ENCODE measurements around the gene CRB3. TPM values are rescaled to one million over a fixed set of nuclear protein-coding genes. Genes with fewer than 3 reads are reported as not detected.

The CRB3 gene, protein sequence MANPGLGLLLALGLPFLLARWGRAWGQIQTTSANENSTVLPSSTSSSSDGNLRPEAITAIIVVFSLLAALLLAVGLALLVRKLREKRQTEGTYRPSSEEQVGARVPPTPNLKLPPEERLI
- total RNA-seq (1.1 TPM), polyA plus RNA-seq (7.0 TPM)
- long read RNA-seq, donor 1: 0 reads
- long read RNA-seq, donor 2, partial matches to known transcripts: 0 of 1 reads
- long read RNA-seq, donor 2, other reads (novel, unspliced or antisense): 0 of 1 reads
- long read RNA-seq, donor 3, partial matches to known transcripts: 0 of 1 reads
- long read RNA-seq, donor 3, other reads (novel, unspliced or antisense): 0 of 1 reads
- long read RNA-seq, donor 4, partial matches to known transcripts: 0 of 1 reads
- long read RNA-seq, donor 4, other reads (novel, unspliced or antisense): 0 of 1 reads
- long read RNA-seq, donor 5, partial matches to known transcripts: 0 of 6 reads
- long read RNA-seq, donor 5, other reads (novel, unspliced or antisense): 0 of 6 reads
- long read RNA-seq, donor 6: 0 reads
- long read RNA-seq, donor 7: 0 reads
- long read RNA-seq, donor 8: 0 reads
- long read RNA-seq, donor 9: 0 reads
- long read RNA-seq, donor 10, partial matches to known transcripts: 0 of 3 reads
- long read RNA-seq, donor 10, other reads (novel, unspliced or antisense): 0 of 3 reads

DNA sequence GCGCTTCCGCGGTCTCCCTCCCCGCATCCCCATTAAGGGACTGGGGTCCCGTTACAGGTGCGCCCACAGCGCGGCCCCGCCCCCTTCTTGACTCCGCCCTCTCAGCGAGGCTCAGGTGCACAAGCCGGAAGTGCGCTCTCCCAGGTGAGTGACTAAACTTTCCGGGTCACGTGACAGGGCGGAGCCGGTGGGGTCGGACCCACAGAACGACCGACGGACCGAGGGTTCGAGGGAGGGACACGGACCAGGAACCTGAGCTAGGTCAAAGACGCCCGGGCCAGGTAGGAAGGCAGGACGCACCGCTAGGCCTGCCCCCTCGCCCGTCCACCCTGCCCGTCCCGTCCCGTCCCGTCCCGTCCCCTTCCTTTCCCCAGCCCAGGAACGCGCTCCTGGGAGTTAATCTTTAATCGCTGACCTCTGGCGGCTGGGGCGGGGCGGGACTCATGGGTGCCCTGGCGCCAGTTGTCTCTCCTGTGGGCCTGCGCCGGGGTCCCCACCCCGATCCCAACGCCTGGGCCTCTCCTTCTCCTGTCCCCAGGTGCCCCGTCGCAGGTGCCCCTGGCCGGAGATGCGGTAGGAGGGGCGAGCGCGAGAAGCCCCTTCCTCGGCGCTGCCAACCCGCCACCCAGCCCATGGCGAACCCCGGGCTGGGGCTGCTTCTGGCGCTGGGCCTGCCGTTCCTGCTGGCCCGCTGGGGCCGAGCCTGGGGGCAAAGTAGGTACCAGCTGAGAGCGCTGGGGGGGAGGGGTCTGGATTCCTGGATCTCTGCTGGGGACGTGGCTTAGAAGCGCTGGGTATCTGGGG lies at the start of gene CRB3:
Gene CRB3 (plus strand): TSS at position 202 of the 804 bp plus-strand sequence. CDS start 431 bp downstream, at position 633.
- Histone ChIP-seq H3K4me1 (ENCODE audit: control insufficient read depth in 2 of 2, insufficient read depth in 2 of 2, low read length in 2 of 2) (peaks cover 0 to 14% of the 10 kb centered on the region in 2 donors), H3K36me3 (ENCODE audit: control insufficient read depth in 2 of 2, insufficient read depth in 2 of 2, low read length in 1 of 2) (peaks cover 0 to 9% of the 10 kb centered on the region in 2 donors), H3K27me3 (ENCODE audit: control insufficient read depth in 2 of 2, insufficient read depth in 1 of 2, low read length in 1 of 2) (peaks cover 6 to 38% of the 10 kb centered on the region in 2 donors), H3K4me3 (ENCODE audit: low read length in 2 of 2) (no peak within 1 kb of the TSS), H3K27ac (ENCODE audit: low read depth in 1 of 2, low read length in 1 of 2) (no peak within 1 kb of the TSS), H3K9me3 (ENCODE audit: control insufficient read depth in 2 of 2, insufficient read depth in 1 of 2, low read length in 1 of 2) (peaks cover 0 to 8% of the 10 kb centered on the region in 2 donors)
- DNase-seq (ENCODE audit: low read depth in 6 of 9, low spot score in 9 of 9): no peak
- 16% methylated on average over 65 of the region's 65 CpGs for WGBS

GRCh38 chr19:6414793-6415590 lies 49.1 kb upstream of the CRB3 start:
- Histone ChIP-seq H3K36me3 (ENCODE audit: control insufficient read depth in 2 of 2, insufficient read depth in 2 of 2, low read length in 1 of 2) (peaks cover 61 to 66% of the 10 kb centered on the region in 2 donors), H3K4me3 (ENCODE audit: low read length in 2 of 2) (no peak overlapping the region), H3K9me3 (ENCODE audit: control insufficient read depth in 2 of 2, insufficient read depth in 1 of 2, low read length in 1 of 2) (peaks cover 0 to 4% of the 10 kb centered on the region in 2 donors), H3K27me3 (ENCODE audit: control insufficient read depth in 2 of 2, insufficient read depth in 1 of 2, low read length in 1 of 2) (no peaks in the 10 kb centered on the region), H3K4me1 (ENCODE audit: control insufficient read depth in 2 of 2, insufficient read depth in 2 of 2, low read length in 2 of 2) (peaks cover 0 to 9% of the 10 kb centered on the region in 2 donors), H3K27ac (ENCODE audit: low read depth in 1 of 2, low read length in 1 of 2) (no peak overlapping the region)
- no peak for DNase-seq (ENCODE audit: low read depth in 6 of 9, low spot score in 9 of 9)
- WGBS: 97% methylated on average over 47 of the region's 47 CpGs

DNA sequence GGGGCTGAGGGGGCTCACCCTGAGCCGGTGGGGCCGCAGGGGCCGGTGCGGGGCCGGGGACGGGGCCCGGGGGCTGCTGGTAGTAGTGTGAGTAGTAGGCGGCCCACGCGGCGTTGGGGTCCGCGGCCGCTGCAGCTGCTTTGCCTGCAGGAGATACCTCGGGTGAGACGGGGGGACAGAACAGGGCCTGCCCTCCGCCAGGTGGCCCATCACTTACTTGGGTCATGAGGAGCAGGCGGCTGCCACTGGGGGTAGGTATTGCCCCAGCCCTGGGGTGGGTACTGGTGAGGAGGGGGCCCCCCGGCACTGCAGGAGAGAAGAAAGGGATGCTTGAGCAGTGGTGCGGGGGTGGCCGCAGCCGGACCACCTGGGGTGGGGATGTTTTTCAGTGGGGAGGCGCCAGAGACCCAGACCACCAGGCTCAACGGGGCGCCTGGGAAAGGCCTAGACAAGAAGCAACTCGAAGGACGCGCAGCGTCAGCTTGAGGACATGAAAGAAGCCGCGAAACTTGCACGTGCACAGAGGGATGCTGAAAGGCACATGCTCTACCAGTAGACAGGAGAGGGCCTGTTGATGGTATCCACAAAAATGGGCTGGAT lies 48.4 kb upstream of the CRB3 start:
- H3K4me1 ChIP-seq (ENCODE audit: control insufficient read depth in 2 of 2, insufficient read depth in 2 of 2, low read length in 2 of 2): peaks cover 0 to 9% of the 10 kb centered on the region in 2 donors
- H3K27ac ChIP-seq (ENCODE audit: low read depth in 1 of 2, low read length in 1 of 2): no peak overlapping the region
- no peak overlapping the region for H3K4me3 ChIP-seq (ENCODE audit: low read length in 2 of 2)
- peaks cover 68 to 73% of the 10 kb centered on the region in 2 donors for H3K36me3 ChIP-seq (ENCODE audit: control insufficient read depth in 2 of 2, insufficient read depth in 2 of 2, low read length in 1 of 2)
- no peaks in the 10 kb centered on the region for H3K27me3 ChIP-seq (ENCODE audit: control insufficient read depth in 2 of 2, insufficient read depth in 1 of 2, low read length in 1 of 2)
- WGBS: 96% methylated on average over 32 of the region's 32 CpGs
- DNase-seq (ENCODE audit: low read depth in 6 of 9, low spot score in 9 of 9): no peak
- peaks cover 0 to 4% of the 10 kb centered on the region in 2 donors for H3K9me3 ChIP-seq (ENCODE audit: control insufficient read depth in 2 of 2, insufficient read depth in 1 of 2, low read length in 1 of 2)

DNA sequence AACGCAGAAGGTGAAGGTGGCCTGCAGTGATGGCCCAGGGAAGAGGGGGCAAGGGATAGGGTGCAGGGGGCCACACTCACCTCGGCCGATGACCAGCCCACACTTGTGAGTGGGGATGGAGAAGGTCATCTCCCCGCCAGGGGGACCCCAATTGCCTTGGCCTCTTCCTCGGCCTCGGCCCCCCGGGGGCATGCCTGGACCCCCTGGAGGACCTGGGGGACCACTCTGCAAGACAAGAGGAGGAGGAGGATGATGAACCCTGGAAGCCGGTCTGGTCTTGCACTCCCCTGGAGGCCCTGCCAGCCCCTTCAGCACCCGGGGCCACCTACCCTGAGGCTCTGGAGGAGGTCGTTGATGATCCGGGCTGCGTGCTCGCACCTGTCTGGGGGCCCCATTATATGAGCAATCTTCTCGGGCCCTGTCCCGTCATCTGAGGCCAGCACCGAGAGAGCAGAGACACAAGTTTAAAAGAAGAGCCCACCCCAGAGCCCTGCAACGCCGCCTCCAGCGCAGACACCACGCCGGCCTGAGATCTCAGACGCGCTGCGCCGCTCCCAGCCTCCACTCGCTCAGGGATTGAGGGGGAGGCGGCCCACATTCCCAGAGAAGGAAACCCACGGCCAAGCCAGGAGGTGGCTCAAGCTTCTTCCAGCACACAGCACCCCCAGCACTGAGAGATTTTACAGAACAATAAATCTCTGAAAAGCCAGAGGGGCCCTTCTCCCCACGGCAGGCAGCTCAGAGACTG lies 47.2 kb upstream of the CRB3 start:
- peaks cover 80 to 85% of the 10 kb centered on the region in 2 donors for H3K36me3 ChIP-seq (ENCODE audit: control insufficient read depth in 2 of 2, insufficient read depth in 2 of 2, low read length in 1 of 2)
- WGBS: 98% methylated on average over 29 of the region's 29 CpGs
- H3K27me3 ChIP-seq (ENCODE audit: control insufficient read depth in 2 of 2, insufficient read depth in 1 of 2, low read length in 1 of 2): no peaks in the 10 kb centered on the region
- no peak for DNase-seq (ENCODE audit: low read depth in 6 of 9, low spot score in 9 of 9)
- no peak overlapping the region for H3K27ac ChIP-seq (ENCODE audit: low read depth in 1 of 2, low read length in 1 of 2)
- no peak overlapping the region for H3K4me3 ChIP-seq (ENCODE audit: low read length in 2 of 2)
- H3K9me3 ChIP-seq (ENCODE audit: control insufficient read depth in 2 of 2, insufficient read depth in 1 of 2, low read length in 1 of 2): peaks cover 0 to 4% of the 10 kb centered on the region in 2 donors
- H3K4me1 ChIP-seq (ENCODE audit: control insufficient read depth in 2 of 2, insufficient read depth in 2 of 2, low read length in 2 of 2): peaks cover 0 to 7% of the 10 kb centered on the region in 2 donors

DNA sequence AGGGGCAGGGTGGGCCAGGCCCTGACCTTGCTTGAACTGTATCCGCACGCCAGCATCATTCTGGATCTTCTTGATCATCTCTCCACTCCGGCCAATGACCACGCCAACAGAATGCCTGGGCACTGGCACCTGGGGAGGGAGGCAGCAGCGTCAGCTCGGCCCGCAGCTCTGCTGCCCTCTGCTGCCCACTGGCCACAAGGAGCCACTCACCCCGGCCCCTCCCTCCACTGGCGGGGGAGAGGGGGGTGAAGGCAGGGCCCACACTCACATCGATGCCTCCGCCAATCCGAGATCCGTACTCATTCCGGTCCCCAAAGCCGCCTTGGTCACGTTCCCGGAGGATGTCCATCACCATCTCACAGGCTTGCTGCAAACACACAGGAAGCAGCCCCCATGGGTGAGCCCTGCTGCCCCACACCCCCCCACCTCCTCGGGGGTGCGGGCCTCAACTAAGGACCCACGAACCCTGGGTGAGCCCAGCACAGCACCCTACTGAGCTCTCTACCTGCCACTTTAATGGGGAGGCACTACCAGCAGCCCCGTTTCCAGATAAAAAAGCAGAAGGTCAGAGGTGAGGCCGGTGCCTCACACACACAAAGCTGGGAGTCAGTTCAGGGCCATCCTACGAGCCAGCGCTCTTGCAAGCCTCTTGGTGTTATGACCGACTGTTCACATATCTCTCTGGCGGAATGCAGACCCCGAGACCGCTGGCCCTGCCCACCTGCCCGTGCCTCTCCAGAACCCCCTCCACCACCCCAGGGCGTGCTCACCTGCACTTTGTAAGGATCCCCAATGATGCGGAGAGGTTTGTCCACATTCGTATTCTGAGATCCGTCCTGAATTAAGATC lies 46.1 kb upstream of the CRB3 start:
- no peak for DNase-seq (ENCODE audit: low read depth in 6 of 9, low spot score in 9 of 9)
- Histone ChIP-seq H3K4me3 (ENCODE audit: low read length in 2 of 2) (no peak overlapping the region), H3K27ac (ENCODE audit: low read depth in 1 of 2, low read length in 1 of 2) (no peak overlapping the region), H3K9me3 (ENCODE audit: control insufficient read depth in 2 of 2, insufficient read depth in 1 of 2, low read length in 1 of 2) (peaks cover 0 to 4% of the 10 kb centered on the region in 2 donors), H3K27me3 (ENCODE audit: control insufficient read depth in 2 of 2, insufficient read depth in 1 of 2, low read length in 1 of 2) (no peaks in the 10 kb centered on the region), H3K4me1 (ENCODE audit: control insufficient read depth in 2 of 2, insufficient read depth in 2 of 2, low read length in 2 of 2) (peaks cover under 1 to 12% of the 10 kb centered on the region in 2 donors), H3K36me3 (ENCODE audit: control insufficient read depth in 2 of 2, insufficient read depth in 2 of 2, low read length in 1 of 2) (peaks cover 83 to 90% of the 10 kb centered on the region in 2 donors)
- WGBS: 97% methylated on average over 33 of the region's 33 CpGs

GRCh38 chr19:6418562-6418932 lies 45.5 kb upstream of the CRB3 start:
- 98% methylated on average over 19 of the region's 19 CpGs for WGBS
- DNase-seq (ENCODE audit: low read depth in 6 of 9, low spot score in 9 of 9): no peak
- Histone ChIP-seq H3K9me3 (ENCODE audit: control insufficient read depth in 2 of 2, insufficient read depth in 1 of 2, low read length in 1 of 2) (peaks cover 0 to 4% of the 10 kb centered on the region in 2 donors), H3K27ac (ENCODE audit: low read depth in 1 of 2, low read length in 1 of 2) (no peak overlapping the region), H3K27me3 (ENCODE audit: control insufficient read depth in 2 of 2, insufficient read depth in 1 of 2, low read length in 1 of 2) (no peaks in the 10 kb centered on the region), H3K36me3 (ENCODE audit: control insufficient read depth in 2 of 2, insufficient read depth in 2 of 2, low read length in 1 of 2) (peaks cover 83 to 90% of the 10 kb centered on the region in 2 donors), H3K4me1 (ENCODE audit: control insufficient read depth in 2 of 2, insufficient read depth in 2 of 2, low read length in 2 of 2) (peaks cover 7 to 18% of the 10 kb centered on the region in 2 donors), H3K4me3 (ENCODE audit: low read length in 2 of 2) (no peak overlapping the region)

All from thymus (tissue), 14 donors.